Smooth muscle cell (in vitro differentiated cells): Measurements from ENCODE around the gene BRSK2. TPM values are rescaled to one million over a fixed set of nuclear protein-coding genes. Genes with fewer than 3 reads are reported as not detected.

Source experiments
- DNase-seq: peaks from one replicate; lab custom pipeline; 2025; ENCODE audit not compliant: unreplicated experiment; lab: John Stamatoyannopoulos, UW
- H2AFZ ChIP-seq: fragments of 200-600 bp; sonication (generic); 2 replicates; pipeline ENCODE4 v1.6.0; 2016; ENCODE audit warnings: antibody characterized with exemption, low read depth, mild to moderate bottlenecking
- H3F3A ChIP-seq: fragments of 200-600 bp; sonication (generic); 2 replicates; pipeline ENCODE4 v1.6.0; 2017; ENCODE audit warnings: antibody characterized with exemption, low read depth
- H3K27ac ChIP-seq: fragments of 200-600 bp; sonication (generic); 2 replicates; pipeline ENCODE4 v1.5.1; 2016; ENCODE audit warnings: low read depth, mild to moderate bottlenecking
- H3K27me3 ChIP-seq: fragments of 200-600 bp; sonication (generic); 2 replicates; pipeline ENCODE4 v1.6.1; 2016; ENCODE audit warnings: low read depth, mild to moderate bottlenecking
- H3K36me3 ChIP-seq: fragments of 200-600 bp; sonication (generic); 2 replicates; pipeline ENCODE4 v1.5.1; 2016; ENCODE audit warnings: low read depth
- H3K4me1 ChIP-seq: fragments of 200-600 bp; sonication (generic); 2 replicates; pipeline ENCODE4 v1.5.1; 2016; ENCODE audit warnings: low read depth
- H3K4me2 ChIP-seq: fragments of 200-600 bp; sonication (generic); 2 replicates; pipeline ENCODE4 v1.6.0; 2016; ENCODE audit warnings: mild to moderate bottlenecking
- H3K4me3 ChIP-seq: fragments of 200-600 bp; sonication (generic); 2 replicates; pipeline ENCODE4 v1.5.1; 2016; ENCODE audit warnings: mild to moderate bottlenecking
- H3K79me2 ChIP-seq: fragments of 200-600 bp; sonication (generic); 2 replicates; pipeline ENCODE4 v1.6.0; 2016; ENCODE audit warnings: low read depth, mild to moderate bottlenecking
- H3K9ac ChIP-seq: fragments of 200-600 bp; sonication (generic); 2 replicates; pipeline ENCODE4 v1.6.0; 2016; ENCODE audit warnings: low read depth
- H3K9me3 ChIP-seq: fragments of 200-600 bp; sonication (generic); replicated peaks from 2 replicates; pipeline ENCODE4 v1.5.1; 2016; ENCODE audit warnings: low read depth
- H4K20me1 ChIP-seq: fragments of 200-600 bp; sonication (generic); 2 replicates; pipeline ENCODE4 v1.6.0; 2016; ENCODE audit warnings: low read depth
- WGBS: methylation state at CpG from one replicate; pipeline ENCODE4 v1.1.7; 2016; ENCODE audit warnings: low lambda C conversion rate; 5-methylcytosine and 5-hydroxymethylcytosine counted together
- polyA plus RNA-seq: library from polyadenylated mRNA; unstranded; fragments of >200 nt; fragmentation: Nextera tagmentation; extraction: Ambion mirVana; gene quantifications from 2 replicates; pipeline ENCODE4 v1.2.1, GENCODE V29; 2016
- total RNA-seq: library from RNA; depleted of rRNA; stranded (reverse); fragments of >200 nt; gene quantifications from 2 replicates; pipeline ENCODE4 v1.2.3, GENCODE V29; 2014
- TF ChIP-seq, protein P1 (sequence below): fragments of 200-600 bp; sonication (generic); IDR thresholded peaks from 2 replicates; pipeline ENCODE4 v1.5.1; 2017; ENCODE audit warnings: borderline replicate concordance, mild to moderate bottlenecking, antibody characterized with exemption; ENCODE audit not compliant: insufficient read depth, poor library complexity, severe bottlenecking

BRSK2 gene
- total and polyA plus RNA-seq, 2 experiments from 2014 or later: 1.5 to 5.2 TPM

- DNase-seq: no peak
- no peaks in the 10 kb centered on the region for H3K36me3 ChIP-seq
- WGBS: 100% methylated on average over 6 of the region's 30 CpGs
Observed at GRCh38 chr11:1445741-1446445, 56.2 kb downstream of the BRSK2 start.

GRCh38 chr11:1446623-1447022 is 56.9 kb downstream of the BRSK2 start:
- Histone ChIP-seq H4K20me1 (no peaks in the 10 kb centered on the region), H3F3A (no peaks in the 10 kb centered on the region), H3K27ac (no peak overlapping the region), H3K36me3 (no peaks in the 10 kb centered on the region), H3K4me3 (no peak overlapping the region), H2AFZ (no peak overlapping the region), H3K27me3 (no peaks in the 10 kb centered on the region), H3K79me2 (no peaks in the 10 kb centered on the region), H3K4me1 (no peaks in the 10 kb centered on the region), H3K9ac (no peak overlapping the region), H3K9me3 (no peaks in the 10 kb centered on the region), H3K4me2 (no peak overlapping the region)
- no peak for DNase-seq
- TF ChIP-seq, protein P1, sequence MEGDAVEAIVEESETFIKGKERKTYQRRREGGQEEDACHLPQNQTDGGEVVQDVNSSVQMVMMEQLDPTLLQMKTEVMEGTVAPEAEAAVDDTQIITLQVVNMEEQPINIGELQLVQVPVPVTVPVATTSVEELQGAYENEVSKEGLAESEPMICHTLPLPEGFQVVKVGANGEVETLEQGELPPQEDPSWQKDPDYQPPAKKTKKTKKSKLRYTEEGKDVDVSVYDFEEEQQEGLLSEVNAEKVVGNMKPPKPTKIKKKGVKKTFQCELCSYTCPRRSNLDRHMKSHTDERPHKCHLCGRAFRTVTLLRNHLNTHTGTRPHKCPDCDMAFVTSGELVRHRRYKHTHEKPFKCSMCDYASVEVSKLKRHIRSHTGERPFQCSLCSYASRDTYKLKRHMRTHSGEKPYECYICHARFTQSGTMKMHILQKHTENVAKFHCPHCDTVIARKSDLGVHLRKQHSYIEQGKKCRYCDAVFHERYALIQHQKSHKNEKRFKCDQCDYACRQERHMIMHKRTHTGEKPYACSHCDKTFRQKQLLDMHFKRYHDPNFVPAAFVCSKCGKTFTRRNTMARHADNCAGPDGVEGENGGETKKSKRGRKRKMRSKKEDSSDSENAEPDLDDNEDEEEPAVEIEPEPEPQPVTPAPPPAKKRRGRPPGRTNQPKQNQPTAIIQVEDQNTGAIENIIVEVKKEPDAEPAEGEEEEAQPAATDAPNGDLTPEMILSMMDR: no peak
- 88% methylated on average over 9 of the region's 9 CpGs for whole genome bisulfite sequencing

More at GRCh38 chr11:1445741-1446445, 56.2 kb downstream of the BRSK2 start:
- no peaks in the 10 kb centered on the region for H3K9me3 ChIP-seq
- no peak overlapping the region for H3K27ac ChIP-seq
- H3K79me2 ChIP-seq: no peaks in the 10 kb centered on the region
- no peaks in the 10 kb centered on the region for H4K20me1 ChIP-seq
- TF ChIP-seq, protein P1: no peak
- no peaks in the 10 kb centered on the region for H3K27me3 ChIP-seq
- no peak overlapping the region for H2AFZ ChIP-seq
- no peaks in the 10 kb centered on the region for H3K4me1 ChIP-seq
- H3K4me3 ChIP-seq: no peak overlapping the region
- no peaks in the 10 kb centered on the region for H3F3A ChIP-seq
- H3K9ac ChIP-seq: no peak overlapping the region
- H3K4me2 ChIP-seq: no peak overlapping the region

- H3K9me3 ChIP-seq: no peaks in the 10 kb centered on the region
- no peaks in the 10 kb centered on the region for H3K36me3 ChIP-seq
- no peak overlapping the region for H3K4me2 ChIP-seq
- no peak overlapping the region for H2AFZ ChIP-seq
- no peaks in the 10 kb centered on the region for H3K27me3 ChIP-seq
- no peaks in the 10 kb centered on the region for H3K4me1 ChIP-seq
- no peak overlapping the region for H3K27ac ChIP-seq
- no peaks in the 10 kb centered on the region for H3K79me2 ChIP-seq
- H3K9ac ChIP-seq: no peak overlapping the region
- no peaks in the 10 kb centered on the region for H3F3A ChIP-seq
- WGBS: 92% methylated on average over 47 of the region's 49 CpGs
- no peak for DNase-seq
- no peaks in the 10 kb centered on the region for H4K20me1 ChIP-seq
- TF ChIP-seq, protein P1: no peak
- H3K4me3 ChIP-seq: no peak overlapping the region
Observed at GRCh38 chr11:1447845-1448825, 58.4 kb downstream of the BRSK2 start.
